Adrenal gland (tissue), 5 donors: Measurements from ENCODE around the gene RALGAPA2.

Experiments
- POLR2A ChIP-seq, 2 donors: fragments of 450-650 bp; IDR thresholded peaks; one replicate each; pipeline ENCODE4 v1.6.1; 2017; ENCODE audit warnings: antibody characterized with exemption in 2 of 2, mild to moderate bottlenecking in 2 of 2, moderate library complexity in 1 of 2
- TF ChIP-seq, protein P1 (sequence below), 6 experiments: fragments of 450-650 bp in 4 of 6; fragments of 200-600 bp in 2 of 6; sonication (generic) in 1 of 6; IDR thresholded peaks; 1 replicate in 5 of 6; 2 replicates in 1 of 6; pipeline versions ENCODE4 v1.5.1 to v1.8.0; 2016 to 2021; ENCODE audit warnings: antibody characterized with exemption in 6 of 6, mild to moderate bottlenecking in 2 of 6, moderate library complexity in 1 of 6
- donor health status: DM: no; HTN: no; CAD: no.

DNA sequence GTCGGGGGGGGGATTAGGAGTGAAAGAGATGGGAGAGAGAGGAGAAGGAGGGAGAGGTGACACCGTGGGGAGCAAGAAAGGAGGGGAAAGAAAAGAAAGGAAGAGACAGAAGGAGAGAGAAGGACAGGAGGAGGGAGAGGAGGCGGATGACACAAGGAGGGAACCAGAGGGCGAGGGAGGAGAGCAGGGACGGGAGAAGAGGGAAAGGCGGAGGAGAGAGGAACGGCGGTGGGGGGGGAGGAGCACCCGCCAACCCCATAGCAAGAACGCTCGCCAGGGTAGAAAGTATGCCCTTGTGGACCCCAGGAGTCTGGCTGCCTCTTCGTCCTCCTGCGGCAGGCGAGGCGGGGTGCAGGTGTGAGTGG is 349.0 kb downstream of the RALGAPA2 start:
- TF ChIP-seq, protein P1, sequence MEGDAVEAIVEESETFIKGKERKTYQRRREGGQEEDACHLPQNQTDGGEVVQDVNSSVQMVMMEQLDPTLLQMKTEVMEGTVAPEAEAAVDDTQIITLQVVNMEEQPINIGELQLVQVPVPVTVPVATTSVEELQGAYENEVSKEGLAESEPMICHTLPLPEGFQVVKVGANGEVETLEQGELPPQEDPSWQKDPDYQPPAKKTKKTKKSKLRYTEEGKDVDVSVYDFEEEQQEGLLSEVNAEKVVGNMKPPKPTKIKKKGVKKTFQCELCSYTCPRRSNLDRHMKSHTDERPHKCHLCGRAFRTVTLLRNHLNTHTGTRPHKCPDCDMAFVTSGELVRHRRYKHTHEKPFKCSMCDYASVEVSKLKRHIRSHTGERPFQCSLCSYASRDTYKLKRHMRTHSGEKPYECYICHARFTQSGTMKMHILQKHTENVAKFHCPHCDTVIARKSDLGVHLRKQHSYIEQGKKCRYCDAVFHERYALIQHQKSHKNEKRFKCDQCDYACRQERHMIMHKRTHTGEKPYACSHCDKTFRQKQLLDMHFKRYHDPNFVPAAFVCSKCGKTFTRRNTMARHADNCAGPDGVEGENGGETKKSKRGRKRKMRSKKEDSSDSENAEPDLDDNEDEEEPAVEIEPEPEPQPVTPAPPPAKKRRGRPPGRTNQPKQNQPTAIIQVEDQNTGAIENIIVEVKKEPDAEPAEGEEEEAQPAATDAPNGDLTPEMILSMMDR (IDR thresholded peaks at IDR 0.05): no peak
- TF ChIP-seq POLR2A (IDR thresholded peaks at IDR 0.05): no peak
